Activated naive CD4-positive, alpha-beta T cell (primary cell): Measurements from ENCODE around the gene DRD4.
"Not testable (repeated sequence)": the region's sequence is repeated elsewhere in the genome, so short reads cannot be mapped to it uniquely, and the experiment has no call there.

Experiments used
- DNase-seq, 4 experiments: peaks; one replicate each; lab custom pipeline; 2025; lab: John Stamatoyannopoulos, UW

DRD4 gene

GRCh38 chr11:680476-680875 lies 43.4 kb downstream of the DRD4 start:
- no peak for DNase-seq

- no peak for DNase-seq
Observed at GRCh38 chr11:680970-681369, 43.9 kb downstream of the DRD4 start.

GRCh38 chr11:686451-687243 lies 49.6 kb downstream of the DRD4 start:
- DNase-seq, result no peak

- no peak for DNase-seq
Observed at GRCh38 chr11:687751-688150, 50.7 kb downstream of the DRD4 start.

GRCh38 chr11:688681-689080 lies 51.6 kb downstream of the DRD4 start:
- no peak for DNase-seq

GRCh38 chr11:689625-690024 lies 52.6 kb downstream of the DRD4 start:
- DNase-seq, result no peak

- DNase-seq, result not testable (repeated sequence)
Observed at GRCh38 chr11:690244-690643, 53.2 kb downstream of the DRD4 start.
